Gastrocnemius medialis (tissue), 4 donors: Measurements from ENCODE around the gene WDR43. TPM values are rescaled to one million over a fixed set of nuclear protein-coding genes. Genes with fewer than 3 reads are reported as not detected.

Source experiments
- ATAC-seq, 2 donors: fragments of 150-250 bp; one replicate each; pipeline ENCODE4 v1.9.1; 2016
- DNase-seq, 2 donors: peaks; one replicate each; pipeline ENCODE4 v3.0.0-alpha.2; 2019
- H3K27ac ChIP-seq, 4 donors: fragments of 200-600 bp; sonication (generic); 1 replicate in 1 of 4; 2 replicates in 3 of 4; pipeline ENCODE4 v1.5.1; 2016 to 2018; ENCODE audit warnings: mild to moderate bottlenecking in 2 of 4, moderate library complexity in 1 of 4
- H3K27me3 ChIP-seq, 3 donors: fragments of 200-600 bp; sonication (generic) in 2 of 3; 1 replicate in 1 of 3; 2 replicates in 2 of 3; pipeline versions ENCODE4 v1.5.1 to v1.6.0; 2016 to 2019; ENCODE audit warnings: mild to moderate bottlenecking in 1 of 3, moderate library complexity in 1 of 3
- H3K36me3 ChIP-seq, 2 donors: fragments of 200-600 bp; sonication (generic) in 1 of 2; one replicate each; pipeline ENCODE4 v1.5.1; 2017 to 2018
- H3K4me1 ChIP-seq, 2 donors: fragments of 200-600 bp; sonication (generic) in 1 of 2; one replicate each; pipeline ENCODE4 v1.5.1; 2016 to 2017; ENCODE audit warnings: mild to moderate bottlenecking in 2 of 2
- H3K4me3 ChIP-seq, 4 donors: fragments of 200-600 bp; sonication (generic) in 3 of 4; 1 replicate in 1 of 4; 2 replicates in 3 of 4; pipeline ENCODE4 v1.5.1; 2016 to 2019; ENCODE audit warnings: mild to moderate bottlenecking in 2 of 4
- H3K9me3 ChIP-seq, 3 donors: fragments of 200-600 bp; sonication (generic) in 2 of 3; 1 replicate in 1 of 3; 2 replicates in 2 of 3; pipeline ENCODE4 v1.5.1; 2016 to 2019
- POLR2A ChIP-seq, 2 donors: fragments of 450-650 bp; IDR thresholded peaks; one replicate each; pipeline ENCODE4 v1.6.1; 2017; ENCODE audit warnings: antibody characterized with exemption in 2 of 2, mild to moderate bottlenecking in 2 of 2, moderate library complexity in 2 of 2
- in situ Hi-C, 4 donors: fragments of 200-750 bp; cut with MboI; loops; one replicate each; pipeline versions ENCODE4 v1.15.0 to v1.8.0; 2017; ENCODE audit warnings: low sequenced_read_pairs in 4 of 4
- intact Hi-C: fragments of 100-400 bp; cut with DNase I; formaldehyde crosslinking; loops from one replicate; pipeline ENCODE4 v1.15.1; 2023; ENCODE audit warnings: low total_unique reads
- total RNA-seq, 4 donors: library from RNA; depleted of rRNA; stranded (reverse); fragments of >200 nt; gene quantifications; one replicate each; pipeline versions ENCODE4 v1.1.0 to v1.2.3, GENCODE V29; 2016
- TF ChIP-seq, protein P1 (sequence below), 5 experiments: fragments of 450-650 bp in 3 of 5; fragments of 200-600 bp in 2 of 5; sonication (generic) in 2 of 5; IDR thresholded peaks in 4 of 5; conservative IDR thresholded peaks in 1 of 5; 1 replicate in 4 of 5; 2 replicates in 1 of 5; pipeline ENCODE4 v1.5.1; 2016 to 2019; ENCODE audit warnings: antibody characterized with exemption in 5 of 5, mild to moderate bottlenecking in 3 of 5, moderate library complexity in 3 of 5

Gene WDR43
- total RNA-seq, 4 donors from 2014 or later: 73.5 to 105 (median 81.1) TPM

DNA sequence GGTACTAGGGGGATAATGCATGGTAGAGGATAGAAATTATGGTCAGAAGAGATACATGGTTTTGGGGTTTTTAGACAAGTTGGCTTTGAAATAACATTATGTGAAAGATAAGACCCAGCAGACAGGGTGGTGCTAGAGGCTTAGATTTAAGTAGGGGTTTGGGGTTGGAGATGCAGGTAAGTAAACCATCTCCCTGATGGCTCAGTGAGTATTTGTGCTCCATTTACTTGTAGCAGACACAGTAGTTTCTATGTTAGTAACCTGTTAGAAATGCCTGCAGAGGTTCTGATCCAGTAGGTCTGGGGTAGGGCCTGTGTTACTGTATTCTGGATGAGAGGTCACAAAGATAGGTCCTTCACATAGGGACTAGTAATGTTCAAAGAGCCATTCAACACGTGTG is 13.7 kb downstream of the WDR43 start:
- in situ Hi-C loops: no loop called here
- H3K9me3 ChIP-seq: no peaks in the 10 kb centered on the region
- no peak overlapping the region for H3K27ac ChIP-seq
- no peaks in the 10 kb centered on the region for H3K27me3 ChIP-seq
- intact Hi-C loops: no loop called here
- DNase-seq (no peak), ATAC-seq (no peak)
- TF ChIP-seq, protein P1, sequence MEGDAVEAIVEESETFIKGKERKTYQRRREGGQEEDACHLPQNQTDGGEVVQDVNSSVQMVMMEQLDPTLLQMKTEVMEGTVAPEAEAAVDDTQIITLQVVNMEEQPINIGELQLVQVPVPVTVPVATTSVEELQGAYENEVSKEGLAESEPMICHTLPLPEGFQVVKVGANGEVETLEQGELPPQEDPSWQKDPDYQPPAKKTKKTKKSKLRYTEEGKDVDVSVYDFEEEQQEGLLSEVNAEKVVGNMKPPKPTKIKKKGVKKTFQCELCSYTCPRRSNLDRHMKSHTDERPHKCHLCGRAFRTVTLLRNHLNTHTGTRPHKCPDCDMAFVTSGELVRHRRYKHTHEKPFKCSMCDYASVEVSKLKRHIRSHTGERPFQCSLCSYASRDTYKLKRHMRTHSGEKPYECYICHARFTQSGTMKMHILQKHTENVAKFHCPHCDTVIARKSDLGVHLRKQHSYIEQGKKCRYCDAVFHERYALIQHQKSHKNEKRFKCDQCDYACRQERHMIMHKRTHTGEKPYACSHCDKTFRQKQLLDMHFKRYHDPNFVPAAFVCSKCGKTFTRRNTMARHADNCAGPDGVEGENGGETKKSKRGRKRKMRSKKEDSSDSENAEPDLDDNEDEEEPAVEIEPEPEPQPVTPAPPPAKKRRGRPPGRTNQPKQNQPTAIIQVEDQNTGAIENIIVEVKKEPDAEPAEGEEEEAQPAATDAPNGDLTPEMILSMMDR (IDR thresholded peaks at IDR 0.05 in 4 of 5, conservative IDR thresholded peaks at IDR 0.05 in 1 of 5): no peak
- no peak for TF ChIP-seq POLR2A (IDR thresholded peaks at IDR 0.05)
- peaks cover 11 to 13% of the 10 kb centered on the region in 2 donors for H3K4me1 ChIP-seq
- no peak overlapping the region for H3K4me3 ChIP-seq
- peaks cover 0 to 58% of the 10 kb centered on the region in 2 donors for H3K36me3 ChIP-seq

DNA sequence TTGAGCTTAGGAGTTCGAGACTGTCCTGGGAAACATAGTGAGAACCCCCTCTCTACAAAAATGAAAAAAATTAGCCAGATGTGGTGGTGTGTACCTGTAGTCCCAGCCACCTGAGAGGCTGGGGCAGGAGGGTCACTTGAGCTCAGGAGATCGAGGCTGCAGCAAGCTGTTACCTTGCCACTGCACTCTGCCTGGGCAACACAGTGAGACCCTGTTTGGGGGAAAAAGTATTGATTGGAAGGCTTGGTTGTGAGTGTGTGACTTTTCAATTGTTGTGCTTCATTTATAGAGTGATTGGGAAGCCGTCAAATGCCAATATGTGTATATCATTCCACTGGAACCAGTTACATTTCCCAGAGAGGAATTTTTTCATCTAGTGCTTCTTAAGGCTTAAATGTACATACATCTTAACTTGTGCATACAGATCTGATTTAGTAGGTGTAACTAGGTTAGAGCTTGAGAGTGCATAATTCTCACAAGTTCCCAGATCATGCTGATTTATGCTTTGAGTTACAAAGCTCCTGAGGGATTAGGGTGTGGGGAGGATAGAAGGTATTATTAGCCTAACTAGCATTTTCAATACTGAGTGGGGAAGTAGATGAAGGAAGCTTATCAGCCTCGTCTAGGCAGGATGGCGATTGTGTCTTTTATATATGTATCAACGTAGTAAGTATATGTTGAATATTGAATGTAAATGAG is 15.3 kb downstream of the WDR43 start:
- no peaks in the 10 kb centered on the region for H3K27me3 ChIP-seq
- no peaks in the 10 kb centered on the region for H3K9me3 ChIP-seq
- TF ChIP-seq, protein P1 (IDR thresholded peaks at IDR 0.05 in 4 of 5, conservative IDR thresholded peaks at IDR 0.05 in 1 of 5): no peak
- TF ChIP-seq POLR2A (IDR thresholded peaks at IDR 0.05): no peak
- H3K4me3 ChIP-seq: no peak overlapping the region
- DNase-seq (no peak), ATAC-seq (no peak)
- in situ Hi-C loops (no loop called here), intact Hi-C loops (no loop called here)
- peaks cover 4 to 70% of the 10 kb centered on the region in 2 donors for H3K36me3 ChIP-seq
- H3K4me1 ChIP-seq: peaks cover 5 to 7% of the 10 kb centered on the region in 2 donors
- no peak overlapping the region for H3K27ac ChIP-seq

DNA sequence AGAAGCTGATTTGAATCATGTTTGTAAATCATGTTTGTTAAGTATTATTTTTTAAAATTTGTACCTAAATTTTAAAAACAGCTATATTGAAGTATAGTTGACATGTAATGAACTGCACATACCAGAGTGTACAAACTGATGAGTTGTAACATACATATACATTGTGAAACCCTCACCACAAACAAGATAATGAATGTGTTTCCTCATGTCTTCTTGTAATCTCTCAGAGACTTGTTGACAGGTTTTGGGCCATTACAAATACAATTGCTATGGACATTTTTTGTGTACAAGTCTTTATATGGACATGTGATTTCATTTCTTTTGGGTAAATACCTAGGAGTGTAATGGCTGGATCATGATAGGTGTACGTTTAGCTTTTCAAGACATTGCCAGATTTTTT is 21.5 kb downstream of the WDR43 start:
- intact Hi-C loops (no loop called here), in situ Hi-C loops (no loop called here)
- H3K4me1 ChIP-seq: no peaks in the 10 kb centered on the region
- H3K27me3 ChIP-seq: no peaks in the 10 kb centered on the region
- H3K9me3 ChIP-seq: no peaks in the 10 kb centered on the region
- H3K36me3 ChIP-seq: peaks cover 4 to 51% of the 10 kb centered on the region in 2 donors
- no peak for DNase-seq
- no peak overlapping the region for H3K27ac ChIP-seq
- ATAC-seq: no peak
- TF ChIP-seq, protein P1 (IDR thresholded peaks at IDR 0.05 in 4 of 5, conservative IDR thresholded peaks at IDR 0.05 in 1 of 5): no peak
- no peak for TF ChIP-seq POLR2A (IDR thresholded peaks at IDR 0.05)
- no peak overlapping the region for H3K4me3 ChIP-seq

DNA sequence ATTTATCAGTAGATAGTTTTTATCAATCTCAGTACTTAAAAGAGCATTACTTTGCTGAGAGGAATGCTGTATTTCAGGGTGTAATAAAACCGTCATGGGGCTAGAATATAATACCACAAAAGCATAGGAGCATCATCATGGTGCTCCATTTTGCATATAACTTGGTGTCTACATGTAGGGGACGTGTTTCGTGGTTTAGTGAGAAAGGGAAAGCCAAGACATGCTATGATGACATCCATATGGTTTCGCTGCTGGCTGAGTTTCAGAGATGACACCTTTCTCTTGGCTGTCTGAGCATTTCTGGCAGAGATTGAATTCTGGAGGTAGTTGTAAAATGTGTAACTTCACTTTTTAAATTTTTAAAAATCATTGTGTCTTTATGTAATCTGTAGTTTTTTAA is 32.4 kb downstream of the WDR43 start:
- no peak overlapping the region for H3K27ac ChIP-seq
- no peaks in the 10 kb centered on the region for H3K9me3 ChIP-seq
- peaks cover 4 to 95% of the 10 kb centered on the region in 2 donors for H3K36me3 ChIP-seq
- DNase-seq (no peak), ATAC-seq (no peak)
- H3K27me3 ChIP-seq: no peaks in the 10 kb centered on the region
- TF ChIP-seq POLR2A (IDR thresholded peaks at IDR 0.05): no peak
- TF ChIP-seq, protein P1 (IDR thresholded peaks at IDR 0.05 in 4 of 5, conservative IDR thresholded peaks at IDR 0.05 in 1 of 5): no peak
- H3K4me1 ChIP-seq: no peaks in the 10 kb centered on the region
- intact Hi-C loops (no loop called here), in situ Hi-C loops (no loop called here)
- no peak overlapping the region for H3K4me3 ChIP-seq

DNA sequence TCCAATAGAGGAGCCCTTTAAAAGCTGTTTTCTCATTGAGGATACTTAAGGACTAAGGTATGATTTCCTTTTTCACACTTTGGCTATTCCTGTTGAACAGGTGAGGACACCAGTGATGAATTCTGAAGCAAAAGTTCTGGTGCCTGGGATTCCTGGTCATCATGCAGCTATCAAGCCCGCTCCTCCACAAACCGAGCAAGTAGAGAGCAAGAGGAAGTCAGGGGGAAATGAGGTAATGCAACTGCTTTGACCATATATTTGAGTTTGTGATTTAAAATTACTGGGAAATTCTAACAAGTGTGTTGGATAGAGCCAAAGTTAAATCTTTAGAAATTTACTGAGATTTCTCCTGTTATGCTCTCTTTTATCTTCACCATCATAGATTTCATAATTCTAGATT is 33.0 kb downstream of the WDR43 start:
- Histone ChIP-seq H3K27ac (no peak overlapping the region), H3K27me3 (no peaks in the 10 kb centered on the region), H3K9me3 (no peaks in the 10 kb centered on the region), H3K4me1 (no peaks in the 10 kb centered on the region), H3K4me3 (no peak overlapping the region), H3K36me3 (peaks cover 4 to 95% of the 10 kb centered on the region in 2 donors)
- ATAC-seq: no peak
- intact Hi-C loops (no loop called here), in situ Hi-C loops (no loop called here)
- TF ChIP-seq, protein P1 (IDR thresholded peaks at IDR 0.05 in 4 of 5, conservative IDR thresholded peaks at IDR 0.05 in 1 of 5): no peak
- TF ChIP-seq POLR2A (IDR thresholded peaks at IDR 0.05): no peak
- DNase-seq: no peak
